ENCODE measurements around the gene MGLL.

MGLL gene

DNA sequence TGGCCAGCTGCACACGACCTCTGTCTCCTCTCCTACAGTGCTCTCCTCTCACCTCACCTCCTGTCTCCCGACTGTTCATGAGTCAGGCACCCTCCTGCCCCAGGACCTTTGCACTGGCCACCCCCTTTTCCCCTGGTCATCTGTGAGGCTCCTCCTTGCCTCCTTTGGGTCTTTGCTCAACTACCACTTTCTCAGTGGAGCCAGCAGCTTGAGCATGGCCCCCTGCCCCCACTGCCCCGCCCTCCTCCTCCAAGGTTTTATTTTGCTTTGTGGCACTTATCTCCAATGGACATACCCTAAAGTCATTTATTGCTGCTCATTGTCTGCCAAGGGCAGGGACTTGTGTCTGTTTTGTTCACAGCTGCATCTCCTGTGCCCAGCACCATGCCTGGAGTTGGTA, 64.3 kb downstream of the MGLL start:
- DNase-seq (ENCODE audit: low read depth) = no peak

DNA sequence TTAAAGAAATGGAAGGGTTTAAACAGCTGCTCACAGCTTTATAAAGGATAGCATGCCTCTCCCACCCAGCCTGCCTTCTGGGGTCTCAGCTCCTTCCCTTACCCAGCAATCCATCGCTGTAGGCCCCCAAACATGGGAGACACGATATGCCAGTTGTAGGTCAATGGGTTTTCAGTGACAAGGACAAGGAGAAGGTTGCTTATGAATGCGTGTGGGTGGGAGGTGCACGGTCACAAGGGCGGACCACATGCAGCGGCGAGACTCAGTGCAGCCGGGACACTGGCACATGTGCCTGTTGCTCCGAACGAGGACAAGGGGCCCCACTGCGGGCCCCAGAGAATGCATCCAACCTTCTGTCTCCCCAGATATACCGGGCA, 67.0 kb downstream of the MGLL start:
- DNase-seq (ENCODE audit: low read depth) = no peak

DNA sequence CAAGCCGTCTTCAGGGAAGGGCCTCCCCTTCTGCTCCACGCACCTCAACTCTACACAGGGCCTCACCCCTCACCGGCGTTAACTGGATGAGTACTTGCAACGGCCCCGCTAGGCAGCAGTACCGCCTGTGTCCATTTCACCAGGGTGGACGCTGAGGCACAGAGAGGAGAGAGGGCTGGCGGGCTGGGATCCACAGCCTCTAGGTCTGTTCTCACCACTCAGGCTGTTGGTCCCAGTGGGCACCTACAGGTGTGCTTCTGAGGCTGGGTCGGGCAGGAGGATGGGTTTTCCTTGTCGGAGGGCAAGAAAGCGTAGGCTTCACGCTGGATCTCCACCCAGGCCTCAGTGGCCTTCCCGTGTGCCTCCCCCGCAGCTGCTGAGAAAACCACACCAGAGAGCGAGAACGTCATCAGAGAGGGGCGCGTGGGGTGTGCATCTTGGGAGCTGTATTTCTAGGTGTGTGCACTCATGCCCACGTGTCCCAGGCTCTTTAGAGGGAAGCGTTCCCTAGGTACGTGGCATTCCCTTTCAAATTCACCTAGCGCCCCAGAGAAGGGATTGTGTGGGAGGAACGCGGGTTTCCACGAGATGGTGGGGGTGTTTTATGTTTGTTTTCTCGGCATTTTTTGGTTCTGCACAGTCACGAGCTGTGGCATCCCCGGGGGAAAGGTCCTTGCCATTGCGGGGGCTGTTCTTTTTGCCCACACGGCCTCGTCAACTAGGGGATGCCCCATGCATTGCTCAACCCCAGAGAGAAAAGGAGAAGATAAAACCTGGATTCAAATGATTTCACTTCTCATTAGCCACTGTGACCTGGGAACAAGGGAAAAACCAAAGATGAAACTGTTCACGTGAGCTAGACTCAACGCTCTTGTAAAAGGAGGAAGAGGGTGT, 67.7 kb downstream of the MGLL start:
- DNase-seq (ENCODE audit: low read depth) = no peak

DNA sequence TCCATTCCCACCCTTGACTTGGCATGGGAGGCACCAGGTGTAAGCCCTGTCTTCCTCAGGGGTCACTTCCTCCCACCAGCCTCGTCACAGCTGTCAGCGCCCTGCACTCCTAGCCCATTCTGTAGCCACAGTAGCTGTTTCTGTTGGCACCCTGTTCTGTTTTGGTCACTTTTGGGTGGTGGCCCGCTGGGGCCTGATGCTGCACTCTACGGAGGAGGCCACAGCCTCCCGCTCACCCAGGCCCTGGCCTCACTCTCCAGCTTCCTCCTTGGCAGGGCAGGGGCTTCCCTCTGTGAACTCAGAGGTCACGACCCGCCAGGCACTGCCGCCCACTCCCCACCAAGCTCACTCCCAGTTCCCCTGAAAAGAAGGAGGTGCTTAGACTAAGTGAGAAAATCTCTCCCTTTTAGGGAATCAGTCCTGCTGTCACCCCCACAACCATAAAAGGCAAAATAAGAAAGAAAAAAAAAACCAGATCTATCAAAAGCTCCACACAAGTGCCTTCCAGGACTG, 68.4 kb downstream of the MGLL start:
- DNase-seq (ENCODE audit: low read depth) = no peak

DNA sequence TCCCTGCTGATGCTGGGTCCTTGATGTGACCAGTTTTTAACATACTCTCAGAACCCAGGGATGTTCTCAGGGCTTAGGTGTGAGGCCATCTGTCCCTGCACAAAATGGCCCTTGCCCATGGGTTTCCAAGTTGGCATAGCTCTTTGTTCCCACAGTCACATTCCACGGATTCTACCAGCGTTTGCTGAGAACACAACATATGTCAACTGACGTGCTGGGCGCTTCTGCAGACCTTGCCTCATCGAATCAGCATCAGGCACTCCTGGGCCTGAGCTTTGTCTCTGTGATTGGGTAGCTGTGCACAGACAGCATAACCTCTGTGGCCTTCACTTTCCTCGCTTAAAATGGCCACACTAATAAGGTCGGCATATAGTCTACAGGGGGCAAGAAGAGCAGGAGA, 69.0 kb downstream of the MGLL start:
- no peak for DNase-seq (ENCODE audit: low read depth)

DNA sequence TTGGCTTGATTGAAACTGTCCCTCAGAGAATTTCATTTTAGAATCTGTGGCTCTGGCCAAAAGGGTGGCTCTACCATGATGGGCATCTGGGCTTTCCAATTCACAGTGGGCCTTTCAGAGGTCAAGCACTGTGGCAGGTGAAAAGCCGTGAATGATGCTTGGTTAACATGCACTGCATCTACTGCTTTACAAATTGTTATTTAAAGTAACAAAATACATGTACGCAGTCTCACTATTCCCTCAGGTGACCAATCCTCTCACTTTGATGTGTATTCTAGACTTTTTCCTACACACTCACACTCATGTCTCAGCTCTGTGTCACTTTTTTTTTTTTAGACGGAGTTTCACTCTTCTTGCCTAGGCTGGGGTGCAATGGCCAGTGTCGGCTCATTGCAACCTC, 70.5 kb downstream of the MGLL start:
- no peak for DNase-seq (ENCODE audit: low read depth)

DNA sequence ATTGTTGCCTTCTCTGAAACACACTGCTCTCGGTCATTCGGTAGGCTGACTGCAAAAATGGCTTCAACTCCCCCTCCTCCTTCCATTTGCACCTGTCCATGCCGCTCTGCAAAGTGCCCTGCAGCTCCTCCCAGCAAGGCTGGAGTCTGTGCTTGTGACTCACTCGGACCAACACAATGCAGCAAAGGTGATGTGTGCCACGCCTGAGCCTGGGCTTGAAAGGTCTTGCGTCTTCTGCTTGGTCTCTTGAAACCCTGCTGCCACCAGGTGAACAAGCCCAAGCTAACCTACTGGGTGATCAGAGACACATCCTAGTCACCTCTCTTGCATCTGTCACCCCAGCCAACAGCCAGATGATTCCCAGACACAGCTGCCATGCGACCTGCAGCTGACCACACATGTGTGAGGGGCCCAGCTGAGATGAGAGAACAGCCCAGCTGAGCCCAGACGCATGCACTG, 71.1 kb downstream of the MGLL start:
- no peak for DNase-seq (ENCODE audit: low read depth)

DNA sequence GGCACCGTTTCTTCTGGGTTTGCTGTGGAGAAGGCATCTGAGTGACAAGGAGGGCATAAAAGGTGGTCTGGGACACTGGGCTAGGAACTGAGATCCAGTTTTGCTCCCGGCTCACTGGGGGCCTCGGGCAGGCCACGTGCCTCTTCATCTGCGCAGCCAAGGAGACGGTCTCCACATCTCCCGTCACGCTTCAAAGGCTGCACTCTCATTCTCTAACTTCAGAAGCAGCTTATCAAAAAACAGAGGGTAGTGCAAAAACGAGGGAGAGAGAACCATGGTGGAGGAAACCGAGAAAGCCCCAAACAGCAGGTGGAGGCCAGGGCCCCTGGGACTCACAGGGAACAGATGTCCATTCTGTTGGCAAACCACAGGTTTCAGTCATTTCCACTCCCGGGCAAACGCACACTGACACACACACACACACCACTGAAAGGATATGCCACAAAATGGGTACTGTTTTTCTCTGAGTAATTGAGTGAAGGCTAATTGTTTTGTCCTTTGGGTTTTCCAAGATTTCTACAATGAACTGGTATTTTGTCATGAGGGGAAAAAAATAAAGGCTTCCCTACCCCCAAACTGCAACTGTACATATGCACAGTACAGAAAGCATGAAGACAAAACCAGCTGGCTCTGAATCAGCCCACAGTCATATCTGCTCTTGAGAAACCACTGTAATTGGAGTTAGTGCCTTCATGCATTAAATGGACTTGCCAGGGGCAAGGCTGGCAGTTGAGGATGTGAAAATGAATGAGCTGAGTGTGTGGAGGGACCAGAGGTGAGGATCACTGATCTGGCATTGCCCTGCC, 71.9 kb downstream of the MGLL start:
- DNase-seq (ENCODE audit: low read depth) = no peak

DNA sequence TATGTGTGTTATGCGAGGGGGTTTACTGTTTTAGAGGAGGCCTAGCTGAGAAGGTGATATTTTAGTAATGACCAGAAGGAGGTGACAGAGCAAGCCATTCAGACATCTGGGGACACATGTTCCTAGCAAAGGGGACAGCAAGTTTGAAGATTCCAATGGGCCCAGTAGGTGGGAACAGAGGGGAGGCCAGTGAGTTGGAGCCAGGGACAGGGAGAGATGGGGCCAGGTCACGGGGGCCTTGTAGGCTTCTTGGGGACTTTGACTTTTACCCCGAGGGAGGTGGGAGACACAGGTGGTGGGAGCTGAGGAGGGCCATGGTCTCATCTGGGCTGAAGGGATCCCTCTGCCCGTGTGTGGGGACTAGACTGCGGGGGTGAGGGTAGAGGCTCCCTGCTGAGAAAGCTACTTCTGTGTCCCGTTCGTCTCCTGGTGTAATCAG, 72.5 kb downstream of the MGLL start:
- no peak for DNase-seq (ENCODE audit: low read depth)

DNA sequence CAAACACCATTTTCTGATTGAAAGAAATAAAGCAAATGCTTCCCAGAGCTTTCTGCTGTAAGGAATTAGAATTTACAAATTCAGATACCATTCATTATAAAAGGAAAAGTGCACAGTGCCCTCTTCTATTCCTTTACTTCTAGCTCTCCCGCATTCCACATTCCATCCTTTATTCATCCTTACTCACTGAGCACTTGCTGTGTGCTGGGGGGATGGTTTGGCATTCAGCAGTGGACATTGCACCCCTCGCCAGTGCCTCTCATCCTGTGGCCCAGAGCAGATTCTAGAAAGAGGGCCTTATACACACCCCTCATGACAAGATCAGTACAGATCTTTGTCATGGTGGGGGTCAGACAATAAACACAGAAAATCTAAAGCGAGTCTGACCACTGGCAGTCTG, 73.0 kb downstream of the MGLL start:
- no peak for DNase-seq (ENCODE audit: low read depth)

DNA sequence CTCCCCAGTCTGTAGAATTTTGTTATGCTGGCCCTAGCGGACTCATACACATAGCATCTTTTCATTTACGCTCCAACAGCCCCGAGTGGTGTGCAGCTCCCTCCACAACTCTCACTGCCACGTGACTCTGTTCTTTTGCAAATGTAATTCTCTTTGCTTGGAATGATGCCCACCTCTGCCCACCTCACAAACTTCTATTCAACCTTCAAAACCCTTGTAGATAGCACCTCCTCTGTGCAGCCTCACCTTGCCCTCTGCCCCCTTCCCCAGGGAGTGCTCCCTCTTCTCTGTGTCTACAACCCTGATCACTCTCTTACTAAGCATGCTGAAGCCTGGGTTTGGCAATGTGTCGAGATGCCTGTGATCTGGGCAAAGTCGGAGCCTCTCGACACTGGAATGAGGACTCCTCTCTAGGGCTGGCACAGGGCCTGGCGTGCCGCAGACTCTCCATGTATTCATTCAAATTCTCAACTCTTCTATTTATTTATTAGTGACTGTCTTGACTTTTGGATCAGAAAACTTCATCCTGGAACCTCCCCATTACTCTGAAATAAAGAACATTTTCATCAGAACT, 73.5 kb downstream of the MGLL start:
- no peak for DNase-seq (ENCODE audit: low read depth)

DNA sequence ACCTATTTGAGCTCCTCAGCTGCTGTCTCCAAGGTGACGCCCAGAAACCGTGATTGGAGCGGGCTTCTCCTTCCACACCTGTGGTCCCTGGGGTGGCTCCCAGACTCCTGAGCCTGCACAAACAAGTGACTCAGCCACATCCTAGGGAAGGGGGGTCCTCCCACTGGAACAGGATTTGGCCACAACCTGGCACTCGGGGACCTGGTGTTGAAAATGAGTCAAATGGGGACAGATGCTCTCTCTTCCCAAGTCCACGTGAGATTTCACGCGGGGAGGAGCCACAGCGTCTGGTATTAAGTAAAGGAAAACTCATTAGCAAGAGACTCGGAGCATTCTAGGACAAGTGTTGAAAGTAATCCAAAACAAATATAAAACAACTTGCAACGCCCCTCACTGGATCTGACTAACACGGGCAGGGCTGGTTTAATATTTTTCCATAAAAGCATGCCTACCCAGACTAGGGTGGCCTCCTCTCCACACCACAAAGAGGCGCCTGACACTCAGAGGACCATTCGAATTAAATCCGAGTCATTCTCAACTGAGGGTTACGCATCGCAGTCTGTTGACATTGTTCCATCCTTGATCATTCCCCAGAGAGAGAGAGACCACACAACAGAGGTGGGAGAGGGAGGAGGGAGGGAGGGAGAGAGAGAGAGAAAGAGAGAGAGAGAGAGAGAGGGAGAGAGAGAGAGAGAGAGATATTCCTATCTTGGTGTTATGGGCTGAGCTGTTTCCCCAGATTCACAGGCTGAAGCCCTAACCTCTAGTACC, 74.4 kb downstream of the MGLL start:
- no peak for DNase-seq (ENCODE audit: low read depth)

DNA sequence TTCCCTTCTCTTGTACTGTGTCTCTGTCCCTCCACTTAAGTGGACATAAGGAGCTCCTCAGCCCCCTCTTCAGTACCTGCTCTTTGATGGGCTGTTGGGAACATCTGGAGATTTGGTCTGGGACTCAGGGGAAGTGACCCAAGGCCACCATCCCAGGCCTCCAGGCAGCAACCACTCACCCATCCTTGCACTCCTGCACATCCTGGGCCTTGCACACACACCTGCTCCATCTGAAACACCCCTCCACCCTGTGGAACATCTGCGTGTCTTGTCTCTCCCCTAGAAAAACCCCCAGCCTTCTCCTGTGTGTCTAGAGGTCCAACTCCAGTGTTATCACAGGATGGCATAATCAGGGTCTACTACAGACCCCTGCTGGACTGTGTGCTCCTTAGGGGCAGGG, 75.2 kb downstream of the MGLL start:
- DNase-seq (ENCODE audit: low read depth) = no peak

DNA sequence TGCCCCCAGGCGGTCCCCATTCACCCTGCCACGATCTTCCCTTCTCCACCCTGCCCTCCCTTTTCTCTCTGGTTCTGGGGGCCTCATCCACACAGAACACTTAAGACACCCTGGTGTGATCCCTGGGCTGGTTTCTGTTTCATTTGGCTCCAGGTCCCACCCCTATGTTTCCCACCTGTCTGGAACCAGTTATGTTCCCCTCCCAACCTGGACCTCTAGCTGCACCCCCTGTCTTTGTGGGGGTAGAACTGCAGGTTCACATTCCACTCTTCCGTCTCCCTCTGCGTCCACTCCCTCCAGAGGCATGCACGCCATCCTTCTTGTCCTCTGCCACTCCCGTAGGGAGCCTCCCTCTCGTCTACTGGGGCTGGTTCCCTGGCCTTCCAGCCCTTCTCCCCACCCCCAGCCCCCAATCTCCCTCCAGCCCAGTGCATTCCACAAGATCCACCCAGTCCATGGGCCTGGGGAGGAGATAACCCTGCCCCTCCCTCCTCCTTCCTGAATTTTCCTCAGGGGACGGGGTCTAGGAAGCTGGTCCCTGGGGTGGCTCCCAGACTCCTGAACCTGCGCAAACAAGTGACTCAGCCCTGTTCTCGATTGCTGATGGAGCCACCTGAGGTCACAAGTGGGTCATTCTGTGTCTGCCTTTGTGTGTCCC, 75.8 kb downstream of the MGLL start:
- no peak for DNase-seq (ENCODE audit: low read depth)

DNA sequence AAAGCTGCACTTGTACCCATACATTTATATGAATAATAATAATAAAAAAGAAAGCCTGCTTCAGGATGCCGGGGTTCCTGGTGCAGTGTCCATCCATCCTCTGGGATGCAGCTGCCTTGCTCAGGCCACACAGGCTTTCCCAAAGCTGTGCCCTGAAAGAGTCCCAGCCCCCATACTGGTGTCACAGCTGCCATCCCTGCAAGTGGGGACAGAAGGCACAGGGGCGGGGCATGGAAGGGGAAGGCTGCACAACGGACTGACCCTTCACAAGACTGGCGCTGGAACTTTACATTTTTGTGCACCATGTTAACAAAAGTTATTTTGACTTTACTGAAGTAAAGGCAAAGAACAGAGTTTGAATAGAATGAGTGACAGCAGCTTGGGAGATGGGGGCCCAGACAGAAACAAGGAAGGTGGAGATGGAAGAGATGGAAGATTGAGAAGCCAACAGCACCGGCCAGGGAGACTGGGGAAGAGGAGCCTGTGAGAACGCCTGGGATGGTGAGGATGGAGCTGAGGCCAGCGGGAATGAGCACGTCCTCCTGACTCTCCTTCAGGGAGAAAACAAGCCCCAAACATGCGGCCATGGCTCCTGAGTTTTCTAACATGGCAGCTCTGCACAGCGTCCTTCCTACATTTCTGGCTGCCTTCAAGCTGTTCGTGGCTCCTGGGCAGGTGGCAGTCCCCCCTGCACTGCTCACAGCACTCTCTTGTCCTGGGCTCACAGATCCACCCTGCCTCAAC, 76.5 kb downstream of the MGLL start:
- no peak for DNase-seq (ENCODE audit: low read depth)

DNA sequence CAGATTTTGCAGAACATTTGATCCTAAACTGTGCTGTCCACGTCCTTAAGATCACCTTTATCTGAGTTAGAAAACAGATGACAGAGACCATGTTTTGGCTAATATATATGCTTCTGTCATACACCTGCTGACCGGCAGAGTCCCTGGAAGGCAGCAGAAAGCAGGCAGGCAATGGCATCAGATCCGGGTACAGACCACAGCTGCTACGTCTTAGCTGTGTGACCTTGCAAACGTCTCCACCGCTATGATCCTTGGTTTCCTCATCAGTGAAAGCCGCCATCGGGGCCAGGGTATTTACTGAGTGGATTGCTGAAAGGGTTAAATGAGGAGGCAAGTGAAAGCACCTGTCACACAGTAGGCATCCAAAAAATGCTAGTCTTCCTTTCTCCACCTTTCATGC, 77.4 kb downstream of the MGLL start:
- DNase-seq (ENCODE audit: low read depth) = no peak

DNA sequence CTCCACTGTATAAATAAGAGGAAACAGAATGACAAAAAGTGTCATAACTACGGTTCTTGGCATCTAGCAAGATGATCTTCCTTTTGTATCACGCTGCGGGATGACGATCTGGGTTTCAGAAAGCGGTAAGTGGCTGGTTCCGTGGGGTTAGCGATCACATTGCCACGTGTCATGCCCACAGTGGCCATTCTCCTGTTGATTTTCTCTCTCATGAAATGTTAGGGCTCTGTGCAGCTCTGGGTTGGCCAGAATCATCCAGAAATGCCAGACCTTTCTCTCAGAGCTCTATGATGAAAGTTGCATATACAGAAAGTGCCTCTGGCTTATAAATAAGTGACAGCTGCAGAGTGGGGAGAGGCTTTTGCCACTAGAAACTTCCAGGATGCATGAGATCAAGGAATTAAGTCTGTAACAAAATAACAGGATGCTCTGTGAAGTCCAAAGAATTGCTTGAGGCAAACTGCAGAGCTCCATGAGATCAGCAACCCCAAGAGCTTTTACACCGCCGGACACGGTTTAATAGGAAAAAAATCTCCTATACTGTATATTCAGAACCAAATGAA, 78.0 kb downstream of the MGLL start:
- no peak for DNase-seq (ENCODE audit: low read depth)

DNA sequence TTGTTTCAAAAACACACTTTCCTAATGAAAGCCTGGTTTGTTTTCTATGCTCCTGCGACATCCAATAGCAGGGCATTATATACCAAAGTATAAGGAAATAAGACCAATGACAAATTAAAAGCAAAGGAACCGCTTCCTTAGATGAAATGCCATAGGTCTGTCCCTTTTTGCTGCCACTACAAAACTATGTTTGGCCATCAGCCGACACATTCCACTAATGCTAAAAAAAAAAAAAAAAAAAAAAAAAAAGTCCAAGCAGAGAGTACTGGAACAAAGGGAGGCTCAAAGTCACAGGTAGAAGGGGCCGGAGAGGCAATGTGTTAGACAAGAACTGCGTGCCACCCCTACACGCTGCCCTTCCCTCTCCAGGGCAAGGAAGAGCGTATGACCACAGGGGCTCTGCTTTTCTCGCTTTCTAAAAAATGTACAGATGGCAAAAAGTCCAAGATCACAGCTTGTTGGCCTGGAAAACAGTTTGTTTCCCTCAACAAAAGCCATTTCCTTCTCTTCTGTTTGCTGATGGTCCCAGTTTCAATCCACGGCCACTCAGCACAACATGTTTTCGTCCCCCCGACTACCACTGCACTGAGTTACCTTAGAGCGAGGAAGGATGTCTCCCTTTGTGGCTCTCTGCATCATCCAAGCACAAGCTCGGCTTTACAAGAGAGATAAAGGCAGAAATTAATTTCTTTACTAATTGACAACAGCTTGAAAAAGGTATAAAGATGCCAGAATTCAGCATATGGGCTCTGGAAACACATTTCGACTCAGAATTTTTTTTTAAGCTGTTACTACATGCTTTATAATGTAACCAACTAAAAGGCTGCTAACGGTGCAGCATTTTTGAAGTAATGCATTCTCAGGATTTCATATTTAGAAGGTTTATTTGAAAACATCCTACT, 78.7 kb downstream of the MGLL start:
- DNase-seq (ENCODE audit: low read depth) = no peak

DNA sequence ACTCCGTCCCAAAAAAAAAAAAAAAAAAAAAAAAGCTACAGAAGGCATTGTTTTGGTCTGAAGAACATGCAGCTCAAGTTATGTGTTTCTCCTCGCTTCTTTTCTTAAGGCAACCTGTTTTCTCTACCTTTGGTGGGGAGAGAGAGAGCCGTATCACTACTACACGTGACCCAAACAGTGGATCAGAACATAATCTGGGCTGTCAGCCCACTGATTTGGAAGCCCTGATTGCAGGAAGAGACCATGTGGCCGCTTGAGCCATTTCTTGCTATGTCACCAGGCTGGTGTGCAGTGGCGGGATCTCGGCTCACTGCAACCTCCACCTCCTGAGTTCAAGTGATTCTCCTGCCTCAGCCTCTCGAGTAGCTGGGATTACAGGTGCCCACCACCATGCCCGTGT, 79.7 kb downstream of the MGLL start:
- no peak for DNase-seq (ENCODE audit: low read depth)
